NB4 (cell line): ENCODE results near the gene PAX2.
A peak's percentile ranks its signal among the peaks of the same experiment; 100 is the strongest.

Source experiments
- DNase-seq: peaks from one replicate; pipeline ENCODE4 v3.0.0; 2010; ENCODE audit warnings: low read depth
- H3K4me3 ChIP-seq: one replicate; pipeline ENCODE4 v1.5.1; 2011; ENCODE audit warnings: mild to moderate bottlenecking, low read depth, low read length, moderate library complexity
- CTCF ChIP-seq: IDR thresholded peaks from one replicate; pipeline ENCODE4 v1.5.1; 2012; ENCODE audit warnings: low read depth, low read length
- MAX ChIP-seq: IDR thresholded peaks from 2 replicates; pipeline ENCODE4 v1.6.1; 2011; ENCODE audit warnings: low read depth, low read length
- MYC ChIP-seq: IDR thresholded peaks from 2 replicates; pipeline ENCODE4 v1.6.1; 2011; ENCODE audit warnings: low read depth, low read length
- POLR2A ChIP-seq: IDR thresholded peaks from 2 replicates; pipeline ENCODE4 v1.6.1; 2011; ENCODE audit warnings: mild to moderate bottlenecking; ENCODE audit not compliant: insufficient read length; ENCODE audit errors: extremely low read depth

Gene PAX2

GRCh38 chr10:100827819-100828737 lies 82.7 kb downstream of the PAX2 start:
- peak; percentile 68 for DNase-seq
- no peak for TF ChIP-seq POLR2A
- peak; percentile 9 for TF ChIP-seq CTCF
- no peak for TF ChIP-seq MAX
- no peak overlapping the region for H3K4me3 ChIP-seq

GRCh38 chr10:100828738-100829096 lies 83.3 kb downstream of the PAX2 start:
- no peak overlapping the region for H3K4me3 ChIP-seq
- no peak for TF ChIP-seq MAX
- TF ChIP-seq CTCF = no peak
- TF ChIP-seq MYC = no peak
- TF ChIP-seq POLR2A = no peak
- peak; percentile 38 for DNase-seq

GRCh38 chr10:100829097-100829870 lies 83.9 kb downstream of the PAX2 start:
- H3K4me3 ChIP-seq = no peak overlapping the region
- TF ChIP-seq POLR2A (no peak), MAX (no peak), CTCF (no peak), MYC (no peak)
- no peak for DNase-seq

GRCh38 chr10:100829933-100830727 lies 84.7 kb downstream of the PAX2 start:
- no peak overlapping the region for H3K4me3 ChIP-seq
- TF ChIP-seq CTCF = no peak
- no peak for TF ChIP-seq MYC
- TF ChIP-seq MAX = no peak
- no peak for TF ChIP-seq POLR2A
- no peak for DNase-seq

- no peak for TF ChIP-seq MAX
- TF ChIP-seq MYC = no peak
- TF ChIP-seq POLR2A = no peak
- TF ChIP-seq CTCF = no peak
- H3K4me3 ChIP-seq = no peak overlapping the region
- DNase-seq = no peak
These were observed 85.3 kb downstream of the PAX2 start for GRCh38 chr10:100830728-100831111.
